ENCODE results near the gene RBBP7. TPM values are rescaled to one million over a fixed set of nuclear protein-coding genes. Genes with fewer than 3 reads are reported as not detected.

The RBBP7 gene
- total and polyA plus RNA-seq, 2 of the 13 experiments (the other 11 are each of a cell fraction or from before 2014, with no cell fraction given) = 89.5 to 145 TPM

DNA sequence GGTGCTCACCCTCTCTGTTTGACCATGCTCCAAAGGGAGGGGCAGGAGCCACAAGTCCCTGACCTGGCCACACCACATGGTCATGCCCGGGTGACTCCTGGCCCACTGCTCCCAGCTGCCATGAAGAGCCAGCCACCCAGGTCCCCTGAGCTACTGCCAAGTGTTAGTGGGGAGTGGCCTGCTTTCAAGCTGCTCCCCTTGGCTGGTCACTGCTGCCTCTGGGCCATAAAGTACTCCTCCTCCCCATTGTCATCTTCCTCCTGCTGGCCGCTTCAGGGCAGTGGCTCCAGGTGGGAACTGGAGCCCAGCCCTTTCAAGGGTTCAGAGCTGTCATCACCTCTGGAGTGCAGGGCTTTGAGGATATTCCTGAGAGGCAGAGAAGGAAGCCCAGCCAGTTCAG is 27.3 kb upstream of the RBBP7 start:
- in situ Hi-C loops (cut with HindIII; ENCODE audit: extremely low pct_ligation_motif_present, low pct_unique_long_range_greater_than_20kb) (no loop called here), intact Hi-C loops (cut with micrococcal nuclease; ENCODE audit: unreplicated experiment) (no loop called here)
- Histone ChIP-seq H3K79me2 (ENCODE audit: insufficient read depth, low read length) (no peaks in the 10 kb centered on the region), H3K27me3 (ENCODE audit: control insufficient read depth in 1 of 2, insufficient read depth in 2 of 2, low read length in 2 of 2) (no peaks in the 10 kb centered on the region), H3K27ac (ENCODE audit: extremely low read length, insufficient read depth, low read length) (no peak overlapping the region), H2AFZ (ENCODE audit: low read length) (no peak overlapping the region), H4K20me1 (ENCODE audit: insufficient read depth, low read length) (no peaks in the 10 kb centered on the region), H3K4me2 (ENCODE audit: low read depth, low read length) (no peak overlapping the region), H3K4me1 (ENCODE audit: insufficient read depth, low read length) (no peaks in the 10 kb centered on the region), H3K9me3 (ENCODE audit: low read length) (no peaks in the 10 kb centered on the region), H3K36me3 (replicated peaks in 1 of 2; ENCODE audit: control insufficient read depth in 1 of 2, insufficient read depth in 2 of 2, low read length in 2 of 2) (no peaks in the 10 kb centered on the region), H3K9ac (ENCODE audit: insufficient read depth, low read depth, low read length) (no peak overlapping the region), H3K4me3 (replicated peaks in 1 of 3; ENCODE audit: insufficient read depth in 1 of 3, low read depth in 2 of 3, low read length in 3 of 3) (no peak overlapping the region)
- WGBS (ENCODE audit: low lambda C conversion rate) = no CpG with 5 or more reads among the region's 2 CpGs
- FAIRE-seq = no peak
- ChIA-PET POLR2A (no interaction called here), CTCF (ENCODE audit: low intra/inter-chr PET ratio, low total read pairs) (no interaction called here)
- no TSS peak for BruUV-seq (replicated peaks)
- ATAC-seq = no peak
- DNase-seq (ENCODE audit: low spot score) = no peak
- TF ChIP-seq TEAD3 (CRISPR knock-in tag; optimal IDR thresholded peaks at IDR 0.05; ENCODE audit: borderline replicate concordance) (no peak), NFKBIZ (CRISPR knock-in tag; IDR thresholded peaks at IDR 0.05) (no peak), ZNF414 (CRISPR knock-in tag; IDR thresholded peaks at IDR 0.05) (no peak), KDM5A (IDR thresholded peaks at IDR 0.05; ENCODE audit: borderline replicate concordance, low read length) (no peak), KLF9 (CRISPR knock-in tag; IDR thresholded peaks at IDR 0.05; ENCODE audit: low read depth) (no peak), CENPT (CRISPR knock-in tag; IDR thresholded peaks at IDR 0.05; ENCODE audit: low read depth) (no peak), HDAC6 (IDR thresholded peaks at IDR 0.05; ENCODE audit: low read depth, low read length) (no peak), ZNF75D (CRISPR knock-in tag; IDR thresholded peaks at IDR 0.05; ENCODE audit: borderline replicate concordance) (no peak), SMARCE1 (IDR thresholded peaks at IDR 0.05; ENCODE audit: borderline replicate concordance) (no peak), ZNF747 (CRISPR knock-in tag; IDR thresholded peaks at IDR 0.05; ENCODE audit: borderline replicate concordance) (no peak), ZNF563 (CRISPR knock-in tag; IDR thresholded peaks at IDR 0.05) (no peak), ZNF101 (CRISPR knock-in tag; IDR thresholded peaks at IDR 0.05; ENCODE audit: borderline replicate concordance, low read depth) (no peak), TOPORS (CRISPR knock-in tag; IDR thresholded peaks at IDR 0.05) (no peak), ZFX (CRISPR knock-in tag; IDR thresholded peaks at IDR 0.05; ENCODE audit: low read depth) (no peak), NR2F2 (IDR thresholded peaks at IDR 0.05; ENCODE audit: borderline replicate concordance, low read depth) (no peak)
- TF ChIP-seq, protein P1, sequence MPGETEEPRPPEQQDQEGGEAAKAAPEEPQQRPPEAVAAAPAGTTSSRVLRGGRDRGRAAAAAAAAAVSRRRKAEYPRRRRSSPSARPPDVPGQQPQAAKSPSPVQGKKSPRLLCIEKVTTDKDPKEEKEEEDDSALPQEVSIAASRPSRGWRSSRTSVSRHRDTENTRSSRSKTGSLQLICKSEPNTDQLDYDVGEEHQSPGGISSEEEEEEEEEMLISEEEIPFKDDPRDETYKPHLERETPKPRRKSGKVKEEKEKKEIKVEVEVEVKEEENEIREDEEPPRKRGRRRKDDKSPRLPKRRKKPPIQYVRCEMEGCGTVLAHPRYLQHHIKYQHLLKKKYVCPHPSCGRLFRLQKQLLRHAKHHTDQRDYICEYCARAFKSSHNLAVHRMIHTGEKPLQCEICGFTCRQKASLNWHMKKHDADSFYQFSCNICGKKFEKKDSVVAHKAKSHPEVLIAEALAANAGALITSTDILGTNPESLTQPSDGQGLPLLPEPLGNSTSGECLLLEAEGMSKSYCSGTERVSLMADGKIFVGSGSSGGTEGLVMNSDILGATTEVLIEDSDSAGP (CRISPR knock-in tag; IDR thresholded peaks at IDR 0.05; ENCODE audit: borderline replicate concordance) = no peak
- TF ChIP-seq, protein P2, sequence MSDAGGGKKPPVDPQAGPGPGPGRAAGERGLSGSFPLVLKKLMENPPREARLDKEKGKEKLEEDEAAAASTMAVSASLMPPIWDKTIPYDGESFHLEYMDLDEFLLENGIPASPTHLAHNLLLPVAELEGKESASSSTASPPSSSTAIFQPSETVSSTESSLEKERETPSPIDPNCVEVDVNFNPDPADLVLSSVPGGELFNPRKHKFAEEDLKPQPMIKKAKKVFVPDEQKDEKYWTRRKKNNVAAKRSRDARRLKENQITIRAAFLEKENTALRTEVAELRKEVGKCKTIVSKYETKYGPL (CRISPR knock-in tag; IDR thresholded peaks at IDR 0.05) = no peak

Data from HepG2 (cell line).